NCI-H2171 treated with DMSO at 0.1 percent for 48 hours (cell line): ENCODE data around the gene ZC3H7A.

Experiments
- DNase-seq: peaks from one replicate; lab custom pipeline; 2025; lab: John Stamatoyannopoulos, UW

Gene ZC3H7A

GRCh38 chr16:11768849-11769248 is 28.2 kb downstream of the ZC3H7A start:
- no peak for DNase-seq

GRCh38 chr16:11762431-11762830 is 34.6 kb downstream of the ZC3H7A start:
- DNase-seq: no peak

GRCh38 chr16:11759997-11760396 is 37.1 kb downstream of the ZC3H7A start:
- DNase-seq: no peak

DNA sequence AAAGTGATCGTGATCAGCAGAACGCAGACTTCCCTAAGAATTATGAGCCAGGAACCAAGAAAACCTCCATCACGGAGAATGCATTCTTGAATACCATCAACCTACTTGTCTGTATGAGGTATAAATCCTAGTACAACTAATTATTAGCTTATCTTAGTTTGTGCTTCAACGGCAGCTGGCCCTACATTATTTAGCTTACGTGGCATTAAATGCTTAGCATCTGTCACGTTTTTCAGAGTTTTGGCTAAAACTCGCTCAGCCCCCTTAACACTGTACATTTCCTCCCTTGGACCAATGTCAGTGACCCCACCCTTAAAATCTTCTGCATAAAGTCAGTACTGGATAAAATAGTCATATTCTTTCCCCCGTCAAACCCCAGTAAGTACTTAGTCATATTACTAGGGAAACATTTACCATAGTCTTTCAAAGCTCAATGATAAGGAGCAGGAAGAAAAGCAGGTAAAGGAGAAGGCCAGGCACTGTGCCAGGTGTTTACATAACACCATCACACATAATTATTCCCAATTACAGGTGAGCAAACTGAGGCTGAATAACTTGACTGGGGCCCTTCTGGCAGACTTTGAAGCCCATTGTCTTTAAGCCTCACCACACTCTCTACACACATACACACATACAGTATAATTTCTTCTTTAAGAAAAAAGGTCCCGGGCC is 37.8 kb downstream of the ZC3H7A start:
- peak; percentile 17 for DNase-seq

DNA sequence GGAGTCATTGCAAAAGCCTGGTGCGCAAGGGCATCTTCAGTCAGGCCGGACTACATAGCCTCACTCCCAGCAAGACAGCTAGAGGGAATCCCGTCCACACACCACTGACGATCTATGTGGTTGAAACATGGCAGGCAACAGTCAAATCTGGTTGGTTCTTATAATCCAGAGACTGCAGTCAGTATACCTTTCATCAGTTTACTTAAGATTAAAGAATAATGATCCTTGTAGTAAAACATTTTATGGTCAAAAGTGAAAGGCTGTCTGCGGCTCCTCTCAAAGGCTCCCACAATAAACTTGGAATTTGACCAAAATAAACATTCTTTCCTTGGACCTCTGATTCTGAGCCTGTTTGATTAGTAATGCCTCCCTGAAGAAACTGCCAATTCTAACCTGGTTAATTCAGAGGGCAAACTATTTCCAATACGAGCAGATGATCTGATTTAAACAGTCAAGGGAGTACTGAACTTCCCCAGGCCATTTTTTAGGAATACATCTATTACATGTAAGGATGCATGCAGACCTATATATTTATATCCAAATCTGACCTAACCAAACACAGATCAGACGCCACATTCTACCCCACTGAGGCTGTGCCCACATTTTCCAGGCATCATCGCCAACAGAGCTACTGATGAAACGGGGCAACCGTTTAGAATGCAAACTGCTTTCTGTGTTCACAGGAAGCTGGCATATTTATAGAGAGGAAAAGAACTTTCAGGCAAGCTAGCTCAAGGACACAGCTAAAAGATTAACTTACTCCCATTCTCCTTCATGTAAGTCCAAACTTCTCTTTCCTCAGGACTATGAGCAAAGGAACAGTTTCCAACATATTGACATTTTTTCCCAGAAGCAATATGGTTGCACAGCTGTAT is 39.1 kb downstream of the ZC3H7A start:
- no peak for DNase-seq

- no peak for DNase-seq
These were observed 40.8 kb downstream of the ZC3H7A start for GRCh38 chr16:11756248-11756647.

DNA sequence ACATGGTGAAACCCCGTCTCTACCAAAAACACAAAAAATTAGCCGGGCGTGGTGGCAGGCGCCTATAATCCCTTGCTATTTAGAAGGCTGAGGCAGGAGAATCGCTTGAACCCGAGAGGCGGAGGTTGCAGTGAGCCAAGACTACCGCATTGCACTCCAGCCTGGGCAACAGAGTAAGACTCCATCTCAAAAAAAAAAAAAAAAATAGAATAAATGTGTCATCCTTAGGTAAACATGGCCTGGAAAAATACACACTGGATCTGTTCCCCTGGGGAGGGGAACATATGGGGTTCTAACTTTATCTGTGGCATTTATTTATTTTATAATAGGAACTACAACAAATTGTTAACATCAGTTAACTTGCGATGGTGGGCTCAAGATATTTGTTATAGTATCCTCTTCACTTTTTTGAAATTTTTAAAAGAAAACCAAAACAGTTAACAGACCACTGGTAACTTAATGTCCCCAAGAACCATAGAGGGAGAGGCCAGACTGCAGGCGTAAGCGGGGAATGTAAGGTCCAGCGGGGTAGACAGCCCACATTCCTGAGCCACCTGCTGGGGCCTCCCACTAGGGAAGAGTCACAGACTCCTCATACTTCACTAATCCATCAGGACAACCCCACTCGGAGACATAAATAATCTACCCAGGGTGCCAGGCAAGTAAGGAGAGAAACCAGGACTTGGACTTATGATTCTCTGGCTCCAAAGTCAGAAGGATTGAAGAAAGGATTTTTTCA is 41.9 kb downstream of the ZC3H7A start:
- DNase-seq: peak; percentile 9

GRCh38 chr16:11752856-11753255 is 44.2 kb downstream of the ZC3H7A start:
- DNase-seq: no peak

DNA sequence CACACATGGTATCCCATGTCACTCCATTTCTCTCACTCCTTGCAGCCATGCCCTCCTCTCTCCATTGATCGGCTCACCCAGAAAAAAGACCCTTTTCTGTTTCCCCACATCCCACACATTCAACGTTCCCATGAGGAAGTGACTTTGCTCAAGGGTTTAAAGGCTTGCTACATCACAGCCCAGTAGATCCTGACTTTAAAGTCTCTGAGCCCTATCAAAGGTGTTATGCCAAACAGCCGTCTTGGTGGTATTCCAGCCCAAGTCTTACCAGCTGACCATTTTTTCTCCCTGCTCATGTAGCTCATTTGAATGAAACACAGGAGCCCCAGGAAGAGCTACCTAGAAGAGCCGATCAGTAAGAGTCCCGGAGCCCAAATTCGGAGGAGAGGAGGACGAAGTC is 47.0 kb downstream of the ZC3H7A start:
- no peak for DNase-seq

DNA sequence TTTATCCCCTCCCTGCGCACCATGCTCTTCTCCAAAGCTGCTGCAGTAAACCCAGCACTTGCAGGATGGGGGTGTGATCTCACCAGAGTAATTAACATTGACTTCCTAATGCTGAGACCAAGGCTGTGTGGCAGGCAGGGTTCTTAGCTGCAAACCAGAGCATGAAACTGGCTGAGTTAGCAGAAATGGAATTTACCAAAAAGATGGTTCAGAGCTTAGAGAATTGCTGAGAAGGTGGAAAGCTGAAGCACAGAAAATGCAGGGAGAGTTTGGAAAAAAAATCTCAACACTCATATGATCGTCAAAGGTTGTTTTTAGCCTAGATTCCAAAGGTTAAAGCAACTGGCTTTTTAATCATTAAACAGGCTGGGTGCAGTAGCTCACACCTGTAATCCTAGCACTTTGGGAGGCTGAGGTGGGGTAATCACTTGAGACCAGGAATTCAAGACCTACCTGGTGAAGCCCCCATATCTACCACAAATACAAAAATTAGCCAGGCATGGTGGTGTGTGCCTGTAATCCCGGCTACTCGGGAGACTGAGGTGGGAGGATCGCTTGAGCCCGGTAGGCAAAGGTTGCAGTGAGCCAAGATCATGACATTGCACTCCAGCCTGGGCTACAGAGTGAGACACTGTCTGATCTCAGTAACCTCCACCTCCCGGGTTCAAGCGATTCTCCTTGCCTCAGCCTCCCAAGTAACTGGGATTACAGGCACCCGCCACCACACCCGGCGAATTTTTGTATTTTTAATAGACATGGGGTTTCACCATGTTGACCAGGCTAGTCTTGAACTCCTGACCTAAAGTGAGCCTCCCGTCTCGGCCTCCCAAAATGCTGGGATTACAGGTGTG is 48.4 kb downstream of the ZC3H7A start:
- DNase-seq: no peak

DNA sequence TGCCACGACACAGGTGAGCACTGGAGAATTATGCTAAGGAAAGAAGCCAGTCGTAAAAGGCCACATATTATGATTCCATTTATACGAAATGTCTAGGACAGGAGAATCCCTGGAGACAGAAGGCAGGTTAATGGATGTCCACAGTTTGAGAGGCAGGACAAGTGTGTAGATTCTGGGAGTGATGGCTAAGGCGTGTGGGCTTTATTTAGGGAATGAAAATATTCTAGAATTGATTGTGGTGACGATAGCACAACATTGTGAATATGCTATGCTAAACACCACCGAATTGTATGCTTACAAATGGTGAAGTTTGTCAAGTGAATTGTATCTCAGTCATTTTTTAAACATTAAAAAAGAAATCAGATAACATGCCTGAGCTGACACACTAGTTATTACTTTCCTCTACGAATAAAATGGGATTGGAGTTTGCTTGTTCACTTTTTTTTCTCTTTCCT is 49.1 kb downstream of the ZC3H7A start:
- DNase-seq: no peak

DNA sequence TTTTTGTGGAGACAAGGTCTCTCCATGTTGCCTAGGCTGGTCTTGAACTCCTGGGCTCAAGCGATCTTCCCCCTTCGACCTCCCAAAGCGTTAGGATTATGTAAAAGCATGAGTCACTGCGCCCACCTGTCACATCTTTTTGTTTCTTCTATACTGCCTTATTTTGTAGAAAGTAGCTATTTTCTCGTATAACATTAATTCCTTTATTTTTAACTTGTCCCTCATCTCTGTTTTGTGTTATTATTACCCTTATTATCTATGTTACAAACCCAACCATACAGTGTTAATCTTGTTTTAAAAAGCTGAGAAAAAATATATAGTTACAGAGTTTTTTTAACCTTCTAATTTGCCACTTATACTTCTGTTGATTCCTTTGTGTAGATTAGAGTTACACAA is 53.0 kb downstream of the ZC3H7A start:
- DNase-seq: no peak

DNA sequence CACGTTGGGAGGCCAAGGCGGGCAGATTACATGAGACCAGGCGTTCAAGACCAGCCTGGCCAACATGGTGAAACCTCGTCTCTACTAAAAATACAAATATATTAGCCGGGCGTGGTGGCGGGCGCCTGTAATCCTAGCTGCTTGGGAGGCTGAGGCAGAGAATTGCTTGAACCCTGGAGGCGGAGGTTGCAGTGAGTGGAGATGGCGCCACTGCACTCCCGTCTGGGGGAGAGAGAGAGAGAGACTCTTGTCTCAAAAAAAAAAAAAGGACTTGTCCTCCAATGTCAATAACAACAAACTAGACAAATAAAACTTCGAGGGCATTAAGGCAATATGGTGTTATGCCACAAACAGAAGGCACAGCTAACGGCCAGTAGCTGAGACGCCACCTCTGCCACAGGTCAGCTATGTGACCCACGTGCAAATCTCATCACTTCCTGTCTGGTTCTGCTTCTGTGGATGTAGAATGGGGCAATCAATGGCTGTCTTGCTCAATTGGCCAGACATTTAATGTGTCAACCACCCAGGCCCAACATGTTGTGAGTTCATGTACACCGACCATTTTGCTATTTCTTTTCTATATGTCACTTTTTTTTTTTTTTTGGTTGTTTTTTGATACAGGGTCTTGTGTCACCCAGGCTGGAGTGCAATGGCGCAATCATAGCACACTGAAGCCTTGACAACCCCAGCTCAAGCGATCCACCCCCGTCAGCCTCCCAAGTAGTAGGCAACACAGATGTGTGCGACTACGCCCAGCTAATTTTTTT is 53.6 kb downstream of the ZC3H7A start:
- peak; percentile 26 for DNase-seq

- peak; percentile 97 for DNase-seq
These were observed 54.3 kb downstream of the ZC3H7A start, which contains the start of gene TXNDC11 for GRCh38 chr16:11742536-11743307. TXNDC11 (minus strand) TSS chr16:11742857; CDS start chr16:11742730, 127 bp downstream.

DNA sequence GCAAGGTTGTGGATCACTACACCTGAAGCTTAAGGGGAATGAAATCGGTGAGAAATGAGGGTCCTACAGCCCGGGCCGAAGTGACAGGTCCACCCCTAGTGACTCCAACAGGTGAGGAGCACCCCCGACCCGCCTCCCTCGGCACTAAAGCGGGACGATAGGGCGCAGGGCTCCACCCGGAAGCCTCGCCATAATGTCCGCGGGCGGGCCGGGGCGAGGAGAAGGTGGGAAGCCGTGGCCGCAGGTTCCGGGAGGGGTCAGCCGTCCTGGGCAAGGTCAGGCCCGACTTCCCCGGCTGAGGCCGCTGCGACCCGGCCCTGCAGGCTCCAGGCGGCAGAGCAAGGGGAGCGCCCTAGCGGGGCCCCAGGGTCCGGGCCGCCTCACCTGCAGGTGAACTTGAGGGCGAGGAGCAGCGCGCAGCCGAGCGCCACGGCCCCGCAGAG is 54.9 kb downstream of the ZC3H7A start:
- no peak for DNase-seq

DNA sequence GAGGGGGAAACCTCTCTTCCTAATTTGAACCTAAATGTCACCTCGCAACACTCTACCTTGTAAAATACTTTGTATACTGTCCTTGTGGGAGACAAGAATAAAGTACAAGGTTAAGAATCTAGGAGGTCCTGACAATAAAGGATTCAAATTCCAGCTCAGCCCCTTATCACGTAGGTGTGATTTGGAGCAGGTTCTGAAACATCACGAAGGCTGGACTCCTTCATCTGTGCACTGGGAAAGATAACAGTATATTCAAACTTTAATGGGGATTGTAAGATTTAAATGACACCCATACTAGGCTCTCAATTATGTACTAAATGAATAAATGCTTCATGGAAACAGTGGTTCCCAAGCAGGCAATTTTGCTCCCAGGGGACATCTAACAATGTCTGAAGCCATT is 56.5 kb downstream of the ZC3H7A start:
- DNase-seq: no peak

GRCh38 chr16:11738742-11739544 is 58.1 kb downstream of the ZC3H7A start:
- DNase-seq: no peak

DNA sequence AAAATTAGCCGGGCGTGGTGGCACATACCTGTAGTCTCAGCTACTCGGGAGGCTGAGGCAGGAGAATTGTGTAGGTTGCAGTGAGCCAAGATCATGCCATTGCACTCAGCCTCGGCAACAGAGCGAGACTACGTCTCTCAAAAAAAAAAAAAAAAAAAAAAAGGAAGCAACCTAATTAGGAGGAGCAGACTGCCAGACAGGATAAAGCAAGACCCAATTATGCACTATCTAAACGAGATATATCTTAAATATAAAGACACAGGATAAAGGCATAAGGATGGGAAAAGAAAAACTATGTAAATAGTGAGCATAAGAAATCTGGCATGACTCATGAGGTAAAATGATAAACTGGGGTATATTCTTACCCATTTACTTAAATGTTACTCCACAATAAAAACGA is 59.3 kb downstream of the ZC3H7A start:
- DNase-seq: no peak

DNA sequence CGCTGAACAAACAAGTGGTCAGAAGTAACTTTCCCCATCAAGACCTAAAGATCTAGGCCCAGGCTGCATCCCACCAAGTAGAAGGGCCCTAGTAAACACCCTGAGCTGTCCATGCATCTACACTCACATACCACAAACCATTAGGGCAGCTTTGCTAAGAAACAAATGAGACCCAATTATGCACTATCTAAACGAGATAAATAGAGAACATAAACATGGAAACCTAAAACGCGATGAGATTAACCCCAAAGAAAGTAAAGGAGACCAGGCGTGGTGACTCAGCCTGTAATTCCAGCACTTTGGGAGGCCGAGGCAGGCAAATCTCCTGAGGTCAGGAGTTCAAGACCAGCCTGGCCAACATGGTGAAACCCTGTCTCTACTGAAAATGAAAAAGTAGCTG is 60.2 kb downstream of the ZC3H7A start:
- DNase-seq: no peak
